ENCODE results near the gene SNED1. TPM values are rescaled to one million over a fixed set of nuclear protein-coding genes. Genes with fewer than 3 reads are reported as not detected.

The SNED1 gene
- total and polyA plus RNA-seq, 4 donors: 0.65 to 18.1 (median 2.8) TPM

GRCh38 chr2:241038374-241039180 lies 40.2 kb downstream of the SNED1 start:
- Histone ChIP-seq H3K27me3 (ENCODE audit: control insufficient read depth in 4 of 4, insufficient read depth in 4 of 4, low read length in 3 of 4) (no peaks in the 10 kb centered on the region), H3K4me3 (ENCODE audit: low read depth in 1 of 3, low read length in 3 of 3) (no peak overlapping the region), H3K4me1 (ENCODE audit: control insufficient read depth in 4 of 4, insufficient read depth in 4 of 4, low read length in 3 of 4) (no peaks in the 10 kb centered on the region), H3K9ac (ENCODE audit: low read depth in 1 of 2, low read length in 2 of 2) (no peak overlapping the region), H3K27ac (ENCODE audit: low read depth in 1 of 2, low read length in 2 of 2) (no peak overlapping the region), H3K36me3 (ENCODE audit: control insufficient read depth in 4 of 4, insufficient read depth in 3 of 4, low read depth in 1 of 4, low read length in 3 of 4) (peaks cover 5 to 31% (median 17%) of the 10 kb centered on the region in 4 donors), H3K9me3 (ENCODE audit: control insufficient read depth in 4 of 4, low read length in 3 of 4) (no peaks in the 10 kb centered on the region)
- 93% methylated on average over 20 of the region's 20 CpGs for WGBS
- no peak for TF ChIP-seq HNF4A (conservative IDR thresholded peaks at IDR 0.05)
- DNase-seq (ENCODE audit: low spot score): no peak

GRCh38 chr2:241039416-241039815 lies 41.0 kb downstream of the SNED1 start:
- Histone ChIP-seq H3K9me3 (ENCODE audit: control insufficient read depth in 4 of 4, low read length in 3 of 4) (no peaks in the 10 kb centered on the region), H3K36me3 (ENCODE audit: control insufficient read depth in 4 of 4, insufficient read depth in 3 of 4, low read depth in 1 of 4, low read length in 3 of 4) (peaks cover 5 to 29% (median 17%) of the 10 kb centered on the region in 4 donors), H3K9ac (ENCODE audit: low read depth in 1 of 2, low read length in 2 of 2) (no peak overlapping the region), H3K27ac (ENCODE audit: low read depth in 1 of 2, low read length in 2 of 2) (no peak overlapping the region), H3K4me1 (ENCODE audit: control insufficient read depth in 4 of 4, insufficient read depth in 4 of 4, low read length in 3 of 4) (no peaks in the 10 kb centered on the region), H3K27me3 (ENCODE audit: control insufficient read depth in 4 of 4, insufficient read depth in 4 of 4, low read length in 3 of 4) (no peaks in the 10 kb centered on the region), H3K4me3 (ENCODE audit: low read depth in 1 of 3, low read length in 3 of 3) (no peak overlapping the region)
- WGBS: 96% methylated on average over 4 of the region's 4 CpGs
- TF ChIP-seq JUND (IDR thresholded peaks at IDR 0.05): no peak
- no peak for TF ChIP-seq SP1 (IDR thresholded peaks at IDR 0.05)
- TF ChIP-seq CTCF (IDR thresholded peaks at IDR 0.05; ENCODE audit: low read depth, low read length, missing input control): no peak
- no peak for TF ChIP-seq RXRA (IDR thresholded peaks at IDR 0.05)
- TF ChIP-seq FOXA1 (IDR thresholded peaks at IDR 0.05): no peak
- TF ChIP-seq NR2F2 (IDR thresholded peaks at IDR 0.05): no peak
- TF ChIP-seq FOXA2 (IDR thresholded peaks at IDR 0.05): no peak
- TF ChIP-seq HNF4G (IDR thresholded peaks at IDR 0.05): no peak
- TF ChIP-seq EGR1 (IDR thresholded peaks at IDR 0.05; ENCODE audit: low read depth in 2 of 2): no peak
- TF ChIP-seq REST (IDR thresholded peaks at IDR 0.05): no peak
- TF ChIP-seq, protein P1, sequence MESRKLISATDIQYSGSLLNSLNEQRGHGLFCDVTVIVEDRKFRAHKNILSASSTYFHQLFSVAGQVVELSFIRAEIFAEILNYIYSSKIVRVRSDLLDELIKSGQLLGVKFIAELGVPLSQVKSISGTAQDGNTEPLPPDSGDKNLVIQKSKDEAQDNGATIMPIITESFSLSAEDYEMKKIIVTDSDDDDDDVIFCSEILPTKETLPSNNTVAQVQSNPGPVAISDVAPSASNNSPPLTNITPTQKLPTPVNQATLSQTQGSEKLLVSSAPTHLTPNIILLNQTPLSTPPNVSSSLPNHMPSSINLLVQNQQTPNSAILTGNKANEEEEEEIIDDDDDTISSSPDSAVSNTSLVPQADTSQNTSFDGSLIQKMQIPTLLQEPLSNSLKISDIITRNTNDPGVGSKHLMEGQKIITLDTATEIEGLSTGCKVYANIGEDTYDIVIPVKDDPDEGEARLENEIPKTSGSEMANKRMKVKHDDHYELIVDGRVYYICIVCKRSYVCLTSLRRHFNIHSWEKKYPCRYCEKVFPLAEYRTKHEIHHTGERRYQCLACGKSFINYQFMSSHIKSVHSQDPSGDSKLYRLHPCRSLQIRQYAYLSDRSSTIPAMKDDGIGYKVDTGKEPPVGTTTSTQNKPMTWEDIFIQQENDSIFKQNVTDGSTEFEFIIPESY (IDR thresholded peaks at IDR 0.05): no peak
- TF ChIP-seq MAX (IDR thresholded peaks at IDR 0.05): no peak
- TF ChIP-seq RAD21 (IDR thresholded peaks at IDR 0.05): no peak
- no peak for TF ChIP-seq YY1 (IDR thresholded peaks at IDR 0.05)
- no peak for TF ChIP-seq HNF4A (conservative IDR thresholded peaks at IDR 0.05)
- no peak for TF ChIP-seq GABPA (IDR thresholded peaks at IDR 0.05 in 1 of 2, conservative IDR thresholded peaks at IDR 0.05 in 1 of 2)
- TF ChIP-seq, protein P2, sequence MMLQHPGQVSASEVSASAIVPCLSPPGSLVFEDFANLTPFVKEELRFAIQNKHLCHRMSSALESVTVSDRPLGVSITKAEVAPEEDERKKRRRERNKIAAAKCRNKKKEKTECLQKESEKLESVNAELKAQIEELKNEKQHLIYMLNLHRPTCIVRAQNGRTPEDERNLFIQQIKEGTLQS (IDR thresholded peaks at IDR 0.05): no peak
- TF ChIP-seq TAF1 (conservative IDR thresholded peaks at IDR 0.05): no peak
- DNase-seq (ENCODE audit: low spot score): no peak
